ENCODE results near the gene FBP2.
"Not testable (repeated sequence)": the region's sequence is repeated elsewhere in the genome, so short reads cannot be mapped to it uniquely, and the experiment has no call there.

FBP2 gene

DNA sequence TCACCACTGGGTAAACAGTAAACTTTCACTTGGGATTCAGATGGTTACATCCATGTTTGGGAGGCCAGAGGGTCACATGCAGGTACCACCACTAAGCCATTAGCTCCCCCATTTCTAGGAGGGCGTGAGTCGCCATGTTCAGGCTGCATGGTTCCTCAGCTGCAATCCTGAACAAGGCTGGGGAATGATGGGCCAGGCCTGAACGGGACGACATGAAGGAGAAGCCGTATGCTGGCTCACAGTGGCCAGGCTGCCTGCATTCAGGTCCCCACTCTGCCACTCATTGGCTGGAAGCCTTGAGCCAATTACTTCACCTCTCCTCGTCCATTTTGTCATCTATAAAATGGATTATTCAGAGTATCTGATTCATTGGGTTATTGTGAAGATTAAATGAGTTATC lies 9.0 kb upstream of the FBP2 start:
- no peaks in the 10 kb centered on the region for H3K27me3 ChIP-seq (ENCODE audit: insufficient read depth, poor library complexity, severe bottlenecking)
- no peak for TF ChIP-seq POLR2AphosphoS5 (IDR thresholded peaks at IDR 0.05; ENCODE audit: low read depth)
- TF ChIP-seq GABPA (IDR thresholded peaks at IDR 0.05; ENCODE audit: low read depth): no peak
- no peak for TF ChIP-seq CTCF (IDR thresholded peaks at IDR 0.05; ENCODE audit: insufficient read depth, low read length)
- no peak for TF ChIP-seq SPI1 (IDR thresholded peaks at IDR 0.05; ENCODE audit: borderline replicate concordance, low read depth)

GRCh38 chr9:94600715-94601114 lies 7.1 kb upstream of the FBP2 start:
- TF ChIP-seq SPI1 (IDR thresholded peaks at IDR 0.05; ENCODE audit: borderline replicate concordance, low read depth) (no peak), POLR2AphosphoS5 (IDR thresholded peaks at IDR 0.05; ENCODE audit: low read depth) (no peak), GABPA (IDR thresholded peaks at IDR 0.05; ENCODE audit: low read depth) (no peak), CTCF (IDR thresholded peaks at IDR 0.05; ENCODE audit: insufficient read depth, low read length) (no peak)
- TF ChIP-seq, protein P1, sequence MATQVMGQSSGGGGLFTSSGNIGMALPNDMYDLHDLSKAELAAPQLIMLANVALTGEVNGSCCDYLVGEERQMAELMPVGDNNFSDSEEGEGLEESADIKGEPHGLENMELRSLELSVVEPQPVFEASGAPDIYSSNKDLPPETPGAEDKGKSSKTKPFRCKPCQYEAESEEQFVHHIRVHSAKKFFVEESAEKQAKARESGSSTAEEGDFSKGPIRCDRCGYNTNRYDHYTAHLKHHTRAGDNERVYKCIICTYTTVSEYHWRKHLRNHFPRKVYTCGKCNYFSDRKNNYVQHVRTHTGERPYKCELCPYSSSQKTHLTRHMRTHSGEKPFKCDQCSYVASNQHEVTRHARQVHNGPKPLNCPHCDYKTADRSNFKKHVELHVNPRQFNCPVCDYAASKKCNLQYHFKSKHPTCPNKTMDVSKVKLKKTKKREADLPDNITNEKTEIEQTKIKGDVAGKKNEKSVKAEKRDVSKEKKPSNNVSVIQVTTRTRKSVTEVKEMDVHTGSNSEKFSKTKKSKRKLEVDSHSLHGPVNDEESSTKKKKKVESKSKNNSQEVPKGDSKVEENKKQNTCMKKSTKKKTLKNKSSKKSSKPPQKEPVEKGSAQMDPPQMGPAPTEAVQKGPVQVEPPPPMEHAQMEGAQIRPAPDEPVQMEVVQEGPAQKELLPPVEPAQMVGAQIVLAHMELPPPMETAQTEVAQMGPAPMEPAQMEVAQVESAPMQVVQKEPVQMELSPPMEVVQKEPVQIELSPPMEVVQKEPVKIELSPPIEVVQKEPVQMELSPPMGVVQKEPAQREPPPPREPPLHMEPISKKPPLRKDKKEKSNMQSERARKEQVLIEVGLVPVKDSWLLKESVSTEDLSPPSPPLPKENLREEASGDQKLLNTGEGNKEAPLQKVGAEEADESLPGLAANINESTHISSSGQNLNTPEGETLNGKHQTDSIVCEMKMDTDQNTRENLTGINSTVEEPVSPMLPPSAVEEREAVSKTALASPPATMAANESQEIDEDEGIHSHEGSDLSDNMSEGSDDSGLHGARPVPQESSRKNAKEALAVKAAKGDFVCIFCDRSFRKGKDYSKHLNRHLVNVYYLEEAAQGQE (IDR thresholded peaks at IDR 0.05; ENCODE audit: insufficient replicate concordance, low read depth): no peak
- H3K27me3 ChIP-seq (ENCODE audit: insufficient read depth, poor library complexity, severe bottlenecking): no peaks in the 10 kb centered on the region
- DNase-seq (ENCODE audit: low read depth in 1 of 2, low spot score in 1 of 2): no peak
- no peak overlapping the region for H3K4me3 ChIP-seq (replicated peaks; ENCODE audit: insufficient read depth, low read length)
- H3K27ac ChIP-seq (replicated peaks): no peak overlapping the region

More for the DNA sequence above, 9.0 kb upstream of the FBP2 start:
- H3K27ac ChIP-seq (replicated peaks): no peak overlapping the region
- H3K4me3 ChIP-seq (replicated peaks; ENCODE audit: insufficient read depth, low read length): no peak overlapping the region
- DNase-seq (ENCODE audit: low read depth in 1 of 2, low spot score in 1 of 2): no peak

DNA sequence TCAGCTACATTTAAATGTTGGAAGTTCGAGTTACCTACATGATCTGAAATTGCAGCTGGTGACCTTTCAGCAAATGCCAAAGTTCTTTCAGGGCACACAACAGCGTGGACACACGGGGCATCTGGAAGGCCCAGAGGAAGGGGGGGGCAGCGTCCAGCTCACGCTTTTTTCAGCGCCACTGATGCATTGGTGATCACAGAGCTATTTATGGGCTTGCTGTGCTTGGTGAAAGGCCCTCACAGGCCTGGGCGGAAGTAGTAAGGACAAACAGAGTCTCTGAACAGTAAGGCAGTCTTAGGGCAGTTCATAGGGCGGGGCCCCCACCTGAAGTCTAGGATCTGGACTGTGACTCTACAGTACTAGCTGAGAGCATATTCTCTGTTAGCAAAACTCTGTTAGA lies 6.6 kb upstream of the FBP2 start:
- Histone ChIP-seq H3K4me3 (replicated peaks; ENCODE audit: insufficient read depth, low read length) (no peak overlapping the region), H3K27me3 (ENCODE audit: insufficient read depth, poor library complexity, severe bottlenecking) (no peaks in the 10 kb centered on the region), H3K27ac (replicated peaks) (no peak overlapping the region)
- DNase-seq (ENCODE audit: low read depth in 1 of 2, low spot score in 1 of 2): no peak
- TF ChIP-seq CTCF (IDR thresholded peaks at IDR 0.05; ENCODE audit: insufficient read depth, low read length): no peak
- no peak for TF ChIP-seq SPI1 (IDR thresholded peaks at IDR 0.05; ENCODE audit: borderline replicate concordance, low read depth)
- TF ChIP-seq, protein P1 (IDR thresholded peaks at IDR 0.05; ENCODE audit: insufficient replicate concordance, low read depth): no peak
- TF ChIP-seq GABPA (IDR thresholded peaks at IDR 0.05; ENCODE audit: low read depth): no peak

GRCh38 chr9:94599102-94599501 lies 5.5 kb upstream of the FBP2 start:
- Histone ChIP-seq H3K27ac (replicated peaks) (no peak overlapping the region), H3K27me3 (ENCODE audit: insufficient read depth, poor library complexity, severe bottlenecking) (no peaks in the 10 kb centered on the region), H3K4me3 (replicated peaks; ENCODE audit: insufficient read depth, low read length) (no peak overlapping the region)
- DNase-seq (ENCODE audit: low read depth in 1 of 2, low spot score in 1 of 2): no peak
- no peak for TF ChIP-seq GABPA (IDR thresholded peaks at IDR 0.05; ENCODE audit: low read depth)
- no peak for TF ChIP-seq CTCF (IDR thresholded peaks at IDR 0.05; ENCODE audit: insufficient read depth, low read length)
- TF ChIP-seq, protein P1 (IDR thresholded peaks at IDR 0.05; ENCODE audit: insufficient replicate concordance, low read depth): no peak
- TF ChIP-seq SPI1 (IDR thresholded peaks at IDR 0.05; ENCODE audit: borderline replicate concordance, low read depth): no peak
- TF ChIP-seq POLR2AphosphoS5 (IDR thresholded peaks at IDR 0.05; ENCODE audit: low read depth): no peak

GRCh38 chr9:94592683-94593082 lies 941 bp downstream of the FBP2 start:
- not testable (repeated sequence) for H3K27me3 ChIP-seq (ENCODE audit: insufficient read depth, poor library complexity, severe bottlenecking); DNase-seq (ENCODE audit: low read depth in 1 of 2, low spot score in 1 of 2); H3K4me3 ChIP-seq (replicated peaks; ENCODE audit: insufficient read depth, low read length); H3K27ac ChIP-seq (replicated peaks)
